GM19328 (cell line): Measurements from ENCODE around the gene TOB2.
A peak's percentile ranks its signal among the peaks of the same experiment; 100 is the strongest.

Source experiments
- ATAC-seq: cut with Tn5 transposase; IDR thresholded peaks from one replicate; pipeline ENCODE4 v1.9.1; 2021; ENCODE audit warnings: mild to moderate bottlenecking, moderate library complexity; ENCODE audit not compliant: unreplicated experiment

TOB2 gene, protein sequence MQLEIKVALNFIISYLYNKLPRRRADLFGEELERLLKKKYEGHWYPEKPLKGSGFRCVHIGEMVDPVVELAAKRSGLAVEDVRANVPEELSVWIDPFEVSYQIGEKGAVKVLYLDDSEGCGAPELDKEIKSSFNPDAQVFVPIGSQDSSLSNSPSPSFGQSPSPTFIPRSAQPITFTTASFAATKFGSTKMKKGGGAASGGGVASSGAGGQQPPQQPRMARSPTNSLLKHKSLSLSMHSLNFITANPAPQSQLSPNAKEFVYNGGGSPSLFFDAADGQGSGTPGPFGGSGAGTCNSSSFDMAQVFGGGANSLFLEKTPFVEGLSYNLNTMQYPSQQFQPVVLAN

DNA sequence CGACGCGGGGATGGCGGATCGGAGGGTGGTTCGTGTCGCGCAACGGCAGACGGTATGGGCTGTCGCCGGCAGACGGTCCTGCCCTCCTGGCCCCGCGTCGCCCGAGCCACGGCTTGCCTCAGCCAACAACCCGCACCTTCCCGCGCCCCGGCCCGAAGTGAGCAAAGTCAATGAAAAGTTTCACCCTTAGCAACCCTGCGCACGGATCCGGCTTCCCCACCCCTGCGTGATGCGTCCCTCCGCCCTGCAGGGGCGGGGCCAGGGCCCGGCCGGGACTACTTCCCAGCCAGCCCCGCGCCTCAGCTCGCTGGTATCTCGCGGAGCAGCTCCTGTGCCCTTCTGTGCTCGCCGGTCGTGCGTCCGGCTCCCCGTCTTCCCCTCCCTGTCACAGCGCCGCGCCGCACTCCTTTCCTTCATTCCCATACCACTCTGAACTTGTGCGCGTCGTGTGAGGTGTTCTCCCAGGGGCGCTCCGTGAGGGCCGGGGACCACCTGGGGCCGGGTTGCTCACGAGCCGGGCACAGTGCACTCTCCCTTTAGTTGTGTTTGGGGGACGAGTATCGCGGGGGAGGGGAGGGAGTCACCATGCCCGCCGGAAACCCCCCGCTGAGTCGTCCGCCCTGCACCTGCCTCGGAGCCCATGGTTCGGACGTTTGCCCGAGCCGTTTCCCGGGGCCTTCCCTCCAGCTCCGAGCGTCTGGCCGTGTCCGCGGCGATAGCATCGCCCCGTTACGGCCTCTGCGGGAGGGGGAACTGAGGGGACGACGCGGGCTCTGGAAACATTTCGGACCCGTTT is at the start of gene TOB2:
Gene TOB2, minus strand, starts transcription at position 163 of the 796 bp plus-strand sequence. CDS start 9,456 bp downstream, outside the sequence.
- no peak for ATAC-seq

- ATAC-seq, result no peak
Observed at GRCh38 chr22:41491374-41492100, 44.9 kb upstream of the TOB2 start.

GRCh38 chr22:41488596-41489385 is 42.2 kb upstream of the TOB2 start:
- no peak for ATAC-seq

DNA sequence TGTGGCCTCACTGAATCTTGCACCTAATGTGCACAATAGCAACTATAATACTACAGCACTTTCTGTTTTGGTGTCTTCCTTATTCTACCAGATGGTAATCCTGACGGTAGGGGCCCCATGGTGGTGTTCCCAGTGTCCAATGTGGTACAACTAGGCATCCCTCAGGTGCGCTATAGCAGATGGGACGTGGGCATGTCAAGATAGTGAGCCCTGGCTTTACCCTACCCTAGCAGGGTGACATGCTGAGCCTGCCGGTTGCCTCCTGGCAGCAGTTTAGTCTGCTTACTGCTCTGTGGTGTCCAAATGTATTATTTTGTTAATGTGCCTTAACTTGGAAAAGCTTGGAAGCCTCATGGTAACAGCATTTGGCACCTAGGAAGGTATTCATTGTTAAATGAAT is 41.5 kb upstream of the TOB2 start:
- no peak for ATAC-seq

- ATAC-seq, result no peak
Observed at GRCh38 chr22:41487037-41487935, 40.7 kb upstream of the TOB2 start.

- no peak for ATAC-seq
Observed at GRCh38 chr22:41485033-41485432, 38.4 kb upstream of the TOB2 start.

- no peak for ATAC-seq
Observed at GRCh38 chr22:41482319-41482935, 35.8 kb upstream of the TOB2 start.

DNA sequence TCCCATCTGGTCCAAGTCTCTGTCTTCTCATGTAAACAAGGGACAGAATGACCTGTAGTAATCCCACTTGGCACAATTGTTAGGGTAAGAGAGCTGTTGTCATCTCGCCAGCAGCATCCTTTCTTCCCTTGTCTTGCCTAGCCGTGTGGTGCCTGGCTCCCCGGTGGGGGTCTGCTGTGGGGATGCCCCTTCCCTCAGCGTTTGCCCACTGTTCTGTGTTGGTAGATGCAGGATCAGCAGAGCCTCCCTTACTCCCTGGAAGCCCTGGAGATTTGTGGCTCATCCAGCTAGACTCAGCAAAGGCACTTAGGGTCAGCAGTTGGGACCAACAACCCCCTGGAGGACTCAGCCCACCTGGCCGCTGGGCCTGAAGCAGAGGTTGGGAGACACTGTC is 35.3 kb upstream of the TOB2 start:
- ATAC-seq, result no peak

DNA sequence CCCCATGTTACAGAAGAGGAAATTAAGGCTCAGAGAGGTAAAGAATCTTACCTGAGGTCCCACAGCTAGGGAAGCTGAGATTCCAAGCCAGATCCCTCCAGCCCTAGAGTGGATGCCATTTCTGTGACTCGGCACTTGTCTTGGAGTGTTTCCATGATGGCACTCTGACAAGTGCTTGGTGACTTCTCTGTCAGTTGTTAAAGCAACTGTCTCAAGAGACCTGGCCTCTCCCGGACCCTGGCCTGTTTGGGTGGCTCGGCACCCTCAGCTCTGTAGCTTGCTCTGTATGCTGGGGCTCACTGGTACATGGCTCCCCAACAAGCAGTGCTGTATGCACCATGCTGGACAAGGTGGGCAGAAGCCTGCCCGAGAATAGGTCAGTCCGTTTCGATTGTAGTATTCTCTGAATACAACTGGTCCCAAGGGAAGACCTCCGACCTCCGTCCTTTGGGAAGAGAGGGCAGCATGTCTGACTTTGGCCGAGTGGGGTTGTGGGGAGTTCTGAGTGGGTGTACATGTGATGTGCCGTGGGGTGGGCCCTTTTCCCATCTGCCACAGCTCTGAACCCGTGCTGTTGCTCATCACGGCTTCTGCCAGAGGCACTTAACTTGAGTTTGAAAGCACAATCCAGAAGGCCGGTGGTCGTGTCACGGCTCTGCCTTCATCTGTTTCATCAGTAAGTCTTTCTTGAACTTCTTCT is 34.7 kb upstream of the TOB2 start:
- ATAC-seq, result no peak

DNA sequence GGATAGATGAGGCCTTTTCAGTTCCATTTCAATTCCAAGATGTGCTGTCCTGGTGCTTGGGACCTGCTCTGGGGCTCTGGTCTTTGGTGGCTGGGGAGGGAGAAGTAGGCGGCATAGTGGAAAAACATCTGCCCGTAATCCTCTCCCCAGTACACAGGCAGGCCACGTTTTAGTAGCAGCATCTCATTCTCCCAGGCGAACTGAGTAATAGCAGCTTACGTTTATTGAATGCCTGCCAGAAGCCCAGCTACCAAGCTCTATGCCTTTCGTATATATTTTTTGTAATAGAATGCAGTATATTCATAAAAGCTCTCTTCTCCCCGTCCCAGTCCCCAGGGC is 33.8 kb upstream of the TOB2 start:
- no peak for ATAC-seq

DNA sequence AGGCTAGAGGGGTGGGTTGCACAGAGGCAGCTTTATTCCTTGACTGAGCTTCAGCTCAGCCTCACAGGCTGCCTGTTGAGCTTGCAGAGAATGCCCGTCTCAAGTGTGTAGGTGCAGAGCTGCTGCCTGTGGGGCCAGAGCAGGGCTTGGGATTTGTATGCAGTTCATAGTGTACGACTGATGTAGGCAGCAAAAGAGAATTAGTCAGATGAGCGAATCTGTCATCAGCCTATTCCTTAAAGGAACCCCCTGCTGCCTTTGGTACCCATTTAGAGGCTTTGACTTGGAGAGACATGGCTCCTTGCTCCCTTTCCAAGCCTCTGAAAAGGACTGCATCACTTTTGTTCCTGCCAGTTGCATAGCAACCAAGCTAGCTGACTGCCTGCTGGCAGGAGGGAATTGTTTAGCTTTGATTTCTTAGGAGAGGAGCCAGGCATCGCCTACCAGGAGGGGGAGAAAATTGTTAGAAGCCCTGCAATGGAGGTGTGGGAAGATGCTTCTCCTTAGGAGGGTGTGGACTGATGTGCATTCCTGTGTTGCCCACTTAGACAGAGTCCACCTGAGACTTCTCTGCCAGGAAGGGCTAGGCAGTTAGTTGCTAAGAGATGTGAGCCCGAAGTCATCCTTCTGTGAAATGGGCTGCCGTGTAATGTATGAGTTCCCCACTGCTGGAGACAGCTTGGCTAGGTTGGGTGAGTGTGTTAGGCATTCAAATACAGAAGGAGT is 33.2 kb upstream of the TOB2 start:
- no peak for ATAC-seq

- no peak for ATAC-seq
Observed at GRCh38 chr22:41478891-41479521, 32.4 kb upstream of the TOB2 start.

GRCh38 chr22:41478473-41478872 is 31.9 kb upstream of the TOB2 start:
- ATAC-seq, result no peak

DNA sequence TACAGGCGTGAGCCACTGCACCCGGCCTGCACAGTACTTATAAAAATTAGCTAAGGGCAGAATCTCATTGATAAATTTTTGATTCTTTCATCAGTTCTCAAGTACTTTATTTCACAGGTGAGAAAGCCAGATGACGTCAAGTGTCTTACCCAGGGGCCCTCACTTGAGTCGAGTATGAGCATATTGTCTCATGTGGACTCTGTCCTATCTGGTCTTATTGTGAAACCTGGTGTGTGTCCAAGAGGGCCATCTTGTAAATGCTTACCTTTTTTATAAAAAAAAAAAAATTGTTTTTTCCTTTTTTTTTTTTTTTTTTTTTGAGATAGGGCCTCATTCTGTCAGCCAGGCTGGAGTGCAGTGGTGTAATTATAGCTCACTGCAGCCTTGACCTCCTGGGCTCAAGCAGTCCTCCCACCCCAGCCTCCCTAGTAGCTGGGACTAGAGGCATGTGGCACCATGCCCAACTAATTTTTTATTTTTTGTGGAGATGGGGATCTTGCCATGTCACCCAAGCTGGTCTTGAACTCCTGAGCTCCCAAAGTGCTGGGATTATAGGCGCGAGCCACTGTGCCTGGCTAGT is 28.4 kb upstream of the TOB2 start:
- no peak for ATAC-seq

- ATAC-seq, result no peak
Observed at GRCh38 chr22:41471568-41471967, 25.0 kb upstream of the TOB2 start.

DNA sequence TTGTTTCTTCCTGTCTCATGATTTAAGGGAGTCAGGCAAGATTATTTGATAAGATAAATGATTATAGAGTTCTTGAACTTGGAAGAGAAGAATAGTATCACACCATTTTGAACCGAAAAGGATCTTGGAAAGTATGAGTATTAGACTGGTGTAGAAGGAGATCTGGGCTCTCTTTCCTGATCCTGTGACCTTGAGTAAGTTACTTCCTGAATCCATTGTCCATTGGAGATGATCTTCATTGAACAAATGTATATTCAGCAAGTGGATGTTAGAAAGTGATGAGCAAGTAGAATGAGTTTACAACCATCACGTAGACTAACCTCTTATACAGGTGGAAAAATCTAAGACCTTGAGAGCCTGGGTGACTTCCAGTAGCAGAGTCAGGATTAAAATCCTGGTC is 24.3 kb upstream of the TOB2 start:
- ATAC-seq, result no peak

DNA sequence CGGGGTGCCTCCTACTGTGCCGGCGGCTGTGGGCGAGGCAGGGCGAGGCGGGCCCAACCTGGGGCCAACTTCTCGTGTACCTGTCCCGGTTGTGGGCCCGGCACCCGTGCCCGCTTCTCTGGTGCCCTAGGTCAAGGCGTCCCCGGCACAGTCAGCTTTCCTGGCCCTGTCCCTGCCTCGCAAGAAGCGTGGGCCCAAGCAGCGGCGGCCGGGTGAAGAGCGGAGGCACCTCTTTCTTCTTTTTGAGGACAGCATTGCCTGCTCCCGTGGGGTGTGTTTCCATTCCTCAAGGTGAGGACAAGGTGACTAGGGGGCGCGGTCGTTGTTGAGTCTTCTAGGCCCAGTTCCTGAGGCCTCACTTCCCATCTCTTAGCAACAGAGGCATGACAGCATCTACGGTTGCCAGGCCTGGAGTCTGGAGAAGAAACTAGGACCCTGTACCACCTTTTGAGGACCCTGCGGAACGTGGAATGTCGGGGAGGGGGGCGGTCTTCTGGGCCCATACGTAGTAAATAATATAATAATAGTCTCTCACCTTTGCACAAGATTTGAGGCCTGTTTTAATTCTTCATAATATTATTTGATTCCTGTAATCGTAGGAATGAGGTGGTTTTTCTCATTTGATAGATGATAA is 22.7 kb upstream of the TOB2 start:
- peak; percentile 12 for ATAC-seq
